A549 (cell line): Measurements from ENCODE around the gene ADCY4. TPM values are rescaled to one million over a fixed set of nuclear protein-coding genes. Genes with fewer than 3 reads are reported as not detected.
A peak's percentile ranks its signal among the peaks of the same experiment; 100 is the strongest.

ENCODE experiments used
- ATAC-seq, 2 experiments: fragments of 200-7000 bp in 1 of 2; fragments of >200 bp in 1 of 2; cut with Nextera tagmentation in 1 of 2; cut with Tn5 transposase in 1 of 2; 3 replicates each; pipeline versions ENCODE4 v1.8.0 to v1.9.1; 2018 to 2020; ENCODE audit warnings: mild to moderate bottlenecking in 1 of 2, moderate library complexity in 1 of 2
- CTCF ChIA-PET: fragments of 300-600 bp; sonication (Branson Sonifier 250); formaldehyde crosslinking; extraction: SDS; loops from one replicate; lab custom pipeline; 2021; ENCODE audit warnings: antibody characterized with exemption, inconsistent platforms; lab: Yijun Ruan, JAX
- POLR2A ChIA-PET: fragments of 350-600 bp; formaldehyde crosslinking; extraction: SDS; loops from one replicate; lab custom pipeline; 2021; ENCODE audit warnings: antibody characterized with exemption, inconsistent platforms; lab: Yijun Ruan, JAX
- DNase-seq, 2 experiments: peaks; one replicate each; pipeline versions ENCODE4 v3.0.0 to v3.0.0-alpha.2; 2011 to 2016; ENCODE audit warnings: low read depth in 1 of 2, low spot score in 1 of 2
- FAIRE-seq: peaks from 2 replicates; lab custom pipeline; 2011; peaks lifted over from hg19 to GRCh38; lab: Jason Lieb, UNC
- H3K27ac ChIP-seq, 2 experiments: fragments of >200 bp; sonication (Bioruptor Twin); formaldehyde crosslinking; 3 replicates each; pipeline ENCODE4 v1.5.1; 2016 to 2017
- H3K4me1 ChIP-seq: fragments of >200 bp; sonication (Bioruptor Twin); formaldehyde crosslinking; 3 replicates; pipeline ENCODE4 v1.6.1; 2016
- H3K4me2 ChIP-seq: fragments of >200 bp; sonication (Bioruptor Twin); formaldehyde crosslinking; 3 replicates; pipeline ENCODE4 v1.6.1; 2016
- H3K4me3 ChIP-seq: fragments of >200 bp; sonication (Bioruptor Twin); formaldehyde crosslinking; 3 replicates; pipeline ENCODE4 v1.5.1; 2016
- H3K9me3 ChIP-seq: fragments of >200 bp; sonication (Bioruptor Twin); formaldehyde crosslinking; 3 replicates; pipeline ENCODE4 v1.6.1; 2016
- BHLHE40 ChIP-seq: IDR thresholded peaks from 2 replicates; pipeline ENCODE4 v1.6.1; 2012; ENCODE audit warnings: low read depth, low read length, inconsistent platforms
- CBX2 ChIP-seq: fragments of 200-600 bp; sonication (generic); IDR thresholded peaks from 2 replicates; pipeline ENCODE4 v1.6.1; 2016; ENCODE audit warnings: low read depth, mild to moderate bottlenecking, borderline replicate concordance
- CEBPB ChIP-seq, 2 experiments: fragments of >200 bp in 1 of 2; sonication (Bioruptor Twin) in 1 of 2; formaldehyde crosslinking in 1 of 2; IDR thresholded peaks; 2 replicates each; pipeline ENCODE4 v1.6.1; 2012 to 2016
- EHF ChIP-seq: fragments of 250-450 bp; sonication (Bioruptor Pico); IDR thresholded peaks from 2 replicates; pipeline ENCODE4 v1.5.0; 2020; ENCODE audit warnings: mild to moderate bottlenecking
- EP300 ChIP-seq, 2 experiments: fragments of >200 bp; sonication (Bioruptor Twin); formaldehyde crosslinking; IDR thresholded peaks; 2 replicates in 1 of 2; 3 replicates in 1 of 2; pipeline ENCODE4 v1.6.1; 2016 to 2017
- HEYL ChIP-seq: fragments of 250-450 bp; sonication (Bioruptor Pico); IDR thresholded peaks from 2 replicates; pipeline ENCODE4 v1.8.0; 2021; ENCODE audit warnings: mild to moderate bottlenecking, moderate library complexity
- KDM1A ChIP-seq: fragments of 200-600 bp; sonication (generic); IDR thresholded peaks from 2 replicates; pipeline ENCODE4 v1.6.1; 2016; ENCODE audit warnings: low read depth, mild to moderate bottlenecking
- KDM5A ChIP-seq: fragments of 200-600 bp; sonication (generic); IDR thresholded peaks from 2 replicates; pipeline ENCODE4 v1.6.1; 2016; ENCODE audit warnings: antibody characterized with exemption, mild to moderate bottlenecking
- MAX ChIP-seq: IDR thresholded peaks from 2 replicates; pipeline ENCODE4 v1.6.1; 2012
- NFE2L2 ChIP-seq: fragments of 150-350 bp; conservative IDR thresholded peaks from 2 replicates; pipeline ENCODE4 v1.6.1; 2014; ENCODE audit warnings: low read length
- NR3C1 ChIP-seq: fragments of >200 bp; sonication (Bioruptor Twin); formaldehyde crosslinking; IDR thresholded peaks from 3 replicates; pipeline ENCODE4 v1.6.1; 2017
- REST ChIP-seq: fragments of 200-600 bp; sonication (generic); IDR thresholded peaks from 2 replicates; pipeline ENCODE4 v1.6.1; 2016; ENCODE audit warnings: antibody characterized with exemption, mild to moderate bottlenecking, moderate library complexity
- SREBF2 ChIP-seq: fragments of 450-650 bp; IDR thresholded peaks from 2 replicates; pipeline ENCODE4 v1.6.1; 2014; ENCODE audit warnings: mild to moderate bottlenecking, moderate library complexity
- TP53 ChIP-seq: fragments of 250-450 bp; sonication (Bioruptor Pico); IDR thresholded peaks from 2 replicates; pipeline ENCODE4 v1.5.0; 2021; ENCODE audit warnings: mild to moderate bottlenecking, moderate library complexity
- WGBS: methylation state at CpG from one replicate; pipeline ENCODE4 v1.1.6; 2017; ENCODE audit errors: missing lambda C conversion rate; 5-methylcytosine and 5-hydroxymethylcytosine counted together
- polyA plus RNA-seq, 4 experiments: library from polyadenylated mRNA; depleted of rRNA in 3 of 4; stranded (reverse); fragments of >200 nt; fragmentation: RNase III in 1 of 4; extraction: RNeasy Plus Mini Kit Qiagen cat#74134 plus additional on column Dnase treatment in 1 of 4; gene quantifications; 2 replicates in 3 of 4; 3 replicates in 1 of 4; pipeline ENCODE4 v1.2.3, GENCODE V29; 2011 to 2017
- TF ChIP-seq, protein P1 (sequence below): fragments of >200 bp; sonication (Bioruptor Twin); formaldehyde crosslinking; IDR thresholded peaks from 3 replicates; pipeline ENCODE4 v1.5.1; 2016
- TF ChIP-seq, protein P2 (sequence below): fragments of 450-650 bp; IDR thresholded peaks from 2 replicates; pipeline ENCODE4 v1.6.1; 2014; ENCODE audit warnings: antibody characterized with exemption

ADCY4 gene
- polyA plus RNA-seq, 2 of the 4 experiments (the other 2 are of a cell fraction), result not detected

- TF ChIP-seq CEBPB (IDR thresholded peaks at IDR 0.05) (no peak), HEYL (CRISPR knock-in tag) (no peak), NR3C1 (no peak)
Observed at GRCh38 chr14:24324024-24324423, 10.8 kb downstream of the ADCY4 start (continued).

DNA sequence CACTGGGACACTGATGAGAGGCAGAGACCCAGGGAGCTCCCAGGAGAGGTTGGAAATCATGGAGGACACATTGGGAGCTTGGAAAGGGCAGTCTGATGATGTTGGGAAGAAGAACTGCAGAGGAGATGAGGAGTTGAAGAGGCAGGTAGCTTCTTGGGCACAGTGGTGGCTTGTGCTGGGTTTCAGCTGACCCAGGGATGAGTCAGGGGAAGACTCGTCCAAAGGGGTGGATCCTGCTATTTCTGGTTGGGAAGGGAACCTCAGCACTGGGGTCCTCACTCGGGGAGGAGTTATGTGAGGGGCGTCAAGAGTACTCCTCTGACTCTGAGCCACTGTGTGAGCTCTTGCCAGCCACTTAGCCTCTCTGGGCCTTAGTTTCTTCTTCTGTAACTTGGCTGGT, 11.5 kb downstream of the ADCY4 start:
- no peak for FAIRE-seq
- no peak for DNase-seq
- no peak overlapping the region for H3K4me3 ChIP-seq
- no peak overlapping the region for H3K27ac ChIP-seq
- H3K4me1 ChIP-seq, result no peaks in the 10 kb centered on the region
- WGBS, result 8% methylated on average over 3 of the region's 3 CpGs
- TF ChIP-seq KDM5A, result no peak
- no peak for TF ChIP-seq SREBF2
- no peak for TF ChIP-seq EP300 (IDR thresholded peaks at IDR 0.05)
- TF ChIP-seq, protein P1, sequence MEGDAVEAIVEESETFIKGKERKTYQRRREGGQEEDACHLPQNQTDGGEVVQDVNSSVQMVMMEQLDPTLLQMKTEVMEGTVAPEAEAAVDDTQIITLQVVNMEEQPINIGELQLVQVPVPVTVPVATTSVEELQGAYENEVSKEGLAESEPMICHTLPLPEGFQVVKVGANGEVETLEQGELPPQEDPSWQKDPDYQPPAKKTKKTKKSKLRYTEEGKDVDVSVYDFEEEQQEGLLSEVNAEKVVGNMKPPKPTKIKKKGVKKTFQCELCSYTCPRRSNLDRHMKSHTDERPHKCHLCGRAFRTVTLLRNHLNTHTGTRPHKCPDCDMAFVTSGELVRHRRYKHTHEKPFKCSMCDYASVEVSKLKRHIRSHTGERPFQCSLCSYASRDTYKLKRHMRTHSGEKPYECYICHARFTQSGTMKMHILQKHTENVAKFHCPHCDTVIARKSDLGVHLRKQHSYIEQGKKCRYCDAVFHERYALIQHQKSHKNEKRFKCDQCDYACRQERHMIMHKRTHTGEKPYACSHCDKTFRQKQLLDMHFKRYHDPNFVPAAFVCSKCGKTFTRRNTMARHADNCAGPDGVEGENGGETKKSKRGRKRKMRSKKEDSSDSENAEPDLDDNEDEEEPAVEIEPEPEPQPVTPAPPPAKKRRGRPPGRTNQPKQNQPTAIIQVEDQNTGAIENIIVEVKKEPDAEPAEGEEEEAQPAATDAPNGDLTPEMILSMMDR, result no peak
- TF ChIP-seq BHLHE40, result no peak
- TF ChIP-seq, protein P2, sequence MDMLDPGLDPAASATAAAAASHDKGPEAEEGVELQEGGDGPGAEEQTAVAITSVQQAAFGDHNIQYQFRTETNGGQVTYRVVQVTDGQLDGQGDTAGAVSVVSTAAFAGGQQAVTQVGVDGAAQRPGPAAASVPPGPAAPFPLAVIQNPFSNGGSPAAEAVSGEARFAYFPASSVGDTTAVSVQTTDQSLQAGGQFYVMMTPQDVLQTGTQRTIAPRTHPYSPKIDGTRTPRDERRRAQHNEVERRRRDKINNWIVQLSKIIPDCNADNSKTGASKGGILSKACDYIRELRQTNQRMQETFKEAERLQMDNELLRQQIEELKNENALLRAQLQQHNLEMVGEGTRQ, result no peak
- TF ChIP-seq KDM1A, result no peak
- TF ChIP-seq NFE2L2, result no peak
- TF ChIP-seq MAX, result no peak
- TF ChIP-seq EHF (CRISPR knock-in tag), result no peak
- TF ChIP-seq CBX2, result no peak
- TF ChIP-seq REST, result no peak
- no peak overlapping the region for H3K4me2 ChIP-seq
- no peaks in the 10 kb centered on the region for H3K9me3 ChIP-seq
- ChIA-PET POLR2A (interaction anchor here (1.7 kb wide), 1 partner anchor 106 kb away, joined by 11 read pairs; the partner anchor contains the start of genes CBLN3 and KHNYN), CTCF (interaction anchor here (0.9 to 46.6 kb wide), 7 partner anchors 8 to 107 kb away, joined by 3 to 1142 read pairs (median 37); partner anchors contain the start of genes ADCY4, CBLN3, CIDEB and KHNYN)
- peak in 1 of 2 experiments; percentile 10; a peak in 1 of 6 replicates for ATAC-seq

GRCh38 chr14:24322672-24323071, 12.2 kb downstream of the ADCY4 start:
- H3K27ac ChIP-seq, result no peak overlapping the region
- ATAC-seq, result no peak
- peaks cover under 1% of the 10 kb centered on the region; the same call in 1 of the 3 replicates for H3K4me1 ChIP-seq
- no peak overlapping the region for H3K4me3 ChIP-seq
- H3K9me3 ChIP-seq, result no peaks in the 10 kb centered on the region
- ChIA-PET CTCF (interaction anchor here (0.9 to 46.6 kb wide), 8 partner anchors 9 to 107 kb away, joined by 3 to 1142 read pairs (median 22); partner anchors contain the start of genes ADCY4, CBLN3, CIDEB and KHNYN), POLR2A (interaction anchor here (1.7 kb wide), 1 partner anchor 107 kb away, joined by 11 read pairs; the partner anchor contains the start of genes CBLN3 and KHNYN)
- DNase-seq, result no peak
- 61% methylated on average over 10 of the region's 10 CpGs for WGBS
- TF ChIP-seq REST (no peak), CEBPB (IDR thresholded peaks at IDR 0.05) (no peak), TP53 (CRISPR knock-in tag) (no peak), KDM5A (no peak)
- FAIRE-seq, result no peak
- H3K4me2 ChIP-seq, result no peak overlapping the region
